ENCODE data around the gene ALX3.
"Not testable (repeated sequence)": the region's sequence is repeated elsewhere in the genome, so short reads cannot be mapped to it uniquely, and the experiment has no call there.

Gene ALX3

GRCh38 chr1:110038271-110038670, 32.2 kb downstream of the ALX3 start:
- Histone ChIP-seq H3K27ac (ENCODE audit: low read depth, low read length) (no peak overlapping the region), H3K9me3 (ENCODE audit: insufficient read depth, low read depth, low read length) (no peaks in the 10 kb centered on the region), H3K36me3 (ENCODE audit: insufficient read depth, low read length) (peaks cover 67% of the 10 kb centered on the region), H3K4me1 (ENCODE audit: insufficient read depth, low read length) (peaks cover 10% of the 10 kb centered on the region), H3K9ac (ENCODE audit: low read depth, low read length) (no peak overlapping the region), H3K27me3 (ENCODE audit: insufficient read depth, low read length) (no peaks in the 10 kb centered on the region), H3K4me3 (ENCODE audit: low read length) (no peak overlapping the region)
- 96% methylated on average over 5 of the region's 5 CpGs for WGBS

DNA sequence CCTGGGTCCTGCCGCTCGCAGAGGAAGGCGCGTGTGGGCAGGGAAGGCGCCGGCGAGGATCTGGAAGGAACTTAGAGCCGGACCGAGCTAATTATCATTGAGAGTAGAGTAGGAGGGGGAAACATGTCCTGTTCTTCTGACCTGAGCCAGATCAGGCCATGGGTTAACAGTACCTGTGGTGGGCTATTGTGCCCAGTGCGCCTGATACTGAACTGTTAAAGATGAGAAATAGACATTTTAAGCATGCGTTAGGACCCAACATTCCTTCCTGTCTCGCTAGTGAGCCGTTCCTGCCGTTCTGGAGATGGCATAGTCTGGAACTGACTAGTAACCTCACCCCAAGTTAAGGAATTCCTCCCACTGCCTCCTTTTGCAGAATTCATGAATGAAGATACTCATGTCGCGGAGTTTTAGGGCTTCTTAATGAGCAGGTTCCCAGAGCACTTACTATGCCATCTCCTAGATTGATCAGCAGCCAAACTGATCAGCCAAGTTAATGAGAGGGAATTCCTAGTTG, 35.2 kb downstream of the ALX3 start:
- H3K4me1 ChIP-seq (ENCODE audit: insufficient read depth, low read length), result peaks cover 21% of the 10 kb centered on the region
- WGBS, result 7% methylated on average over 16 of the region's 16 CpGs
- H3K27me3 ChIP-seq (ENCODE audit: insufficient read depth, low read length), result no peaks in the 10 kb centered on the region
- peaks cover 37% of the 10 kb centered on the region for H3K36me3 ChIP-seq (ENCODE audit: insufficient read depth, low read length)
- H3K9me3 ChIP-seq (ENCODE audit: insufficient read depth, low read depth, low read length), result no peaks in the 10 kb centered on the region
- H3K27ac ChIP-seq (ENCODE audit: low read depth, low read length), result peak overlapping the region; percentile 84; the same call in 1 of the 2 replicates
- H3K9ac ChIP-seq (ENCODE audit: low read depth, low read length), result peak overlapping the region; percentile 86
- peak overlapping the region; percentile 87 for H3K4me3 ChIP-seq (ENCODE audit: low read length)

GRCh38 chr1:110034451-110035235, 35.8 kb downstream of the ALX3 start, which contains the start of gene STRIP1:
Gene STRIP1, plus strand, starts transcription at chr1:110034624. Its CDS starts 14 bp downstream, at chr1:110034638.
- Histone ChIP-seq H3K36me3 (ENCODE audit: insufficient read depth, low read length) (peaks cover 30% of the 10 kb centered on the region), H3K9me3 (ENCODE audit: insufficient read depth, low read depth, low read length) (no peaks in the 10 kb centered on the region), H3K9ac (ENCODE audit: low read depth, low read length) (peak within 1 kb of the TSS; percentile 86), H3K27ac (ENCODE audit: low read depth, low read length) (peak within 1 kb of the TSS; percentile 84), H3K27me3 (ENCODE audit: insufficient read depth, low read length) (no peaks in the 10 kb centered on the region), H3K4me3 (ENCODE audit: low read length) (peak within 1 kb of the TSS; percentile 87), H3K4me1 (ENCODE audit: insufficient read depth, low read length) (peaks cover 27% of the 10 kb centered on the region)
- WGBS, result under 1% methylated on average over 66 of the region's 66 CpGs

DNA sequence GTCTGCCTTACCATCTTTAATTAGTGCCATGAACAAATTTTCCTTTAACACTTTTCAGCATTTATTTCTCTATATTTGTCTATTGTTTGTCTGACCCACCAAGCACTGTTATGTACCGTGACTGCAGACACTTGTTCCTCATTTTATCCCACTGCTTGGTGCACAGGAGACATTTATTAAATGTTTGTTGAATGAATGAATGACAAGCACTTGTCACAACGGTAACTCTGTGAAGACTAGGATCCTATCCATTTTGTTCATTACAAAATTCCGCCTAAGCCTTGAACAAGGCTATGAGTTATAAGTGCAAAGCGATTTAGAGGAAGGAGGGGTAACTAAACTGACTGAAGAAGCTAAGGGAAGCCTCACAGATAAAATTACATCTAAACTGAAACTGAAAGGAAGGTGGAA, 36.4 kb downstream of the ALX3 start:
- H3K36me3 ChIP-seq (ENCODE audit: insufficient read depth, low read length), result peaks cover 24% of the 10 kb centered on the region
- peaks cover 27% of the 10 kb centered on the region for H3K4me1 ChIP-seq (ENCODE audit: insufficient read depth, low read length)
- 69% methylated on average over 4 of the region's 4 CpGs for WGBS
- H3K27me3 ChIP-seq (ENCODE audit: insufficient read depth, low read length), result no peaks in the 10 kb centered on the region
- H3K27ac ChIP-seq (ENCODE audit: low read depth, low read length), result peak overlapping the region; percentile 55
- peak overlapping the region; percentile 87 for H3K4me3 ChIP-seq (ENCODE audit: low read length)
- H3K9me3 ChIP-seq (ENCODE audit: insufficient read depth, low read depth, low read length), result no peaks in the 10 kb centered on the region
- H3K9ac ChIP-seq (ENCODE audit: low read depth, low read length), result peak overlapping the region; percentile 86; the same call in 1 of the 2 replicates

GRCh38 chr1:110033421-110033820, 37.1 kb downstream of the ALX3 start:
- Histone ChIP-seq H3K27ac (ENCODE audit: low read depth, low read length) (no peak overlapping the region), H3K4me3 (ENCODE audit: low read length) (no peak overlapping the region), H3K36me3 (ENCODE audit: insufficient read depth, low read length) (peaks cover 18% of the 10 kb centered on the region), H3K9me3 (ENCODE audit: insufficient read depth, low read depth, low read length) (no peaks in the 10 kb centered on the region), H3K4me1 (ENCODE audit: insufficient read depth, low read length) (peaks cover 27% of the 10 kb centered on the region), H3K9ac (ENCODE audit: low read depth, low read length) (no peak overlapping the region), H3K27me3 (ENCODE audit: insufficient read depth, low read length) (no peaks in the 10 kb centered on the region)
- WGBS, result 94% methylated on average over 5 of the region's 5 CpGs

DNA sequence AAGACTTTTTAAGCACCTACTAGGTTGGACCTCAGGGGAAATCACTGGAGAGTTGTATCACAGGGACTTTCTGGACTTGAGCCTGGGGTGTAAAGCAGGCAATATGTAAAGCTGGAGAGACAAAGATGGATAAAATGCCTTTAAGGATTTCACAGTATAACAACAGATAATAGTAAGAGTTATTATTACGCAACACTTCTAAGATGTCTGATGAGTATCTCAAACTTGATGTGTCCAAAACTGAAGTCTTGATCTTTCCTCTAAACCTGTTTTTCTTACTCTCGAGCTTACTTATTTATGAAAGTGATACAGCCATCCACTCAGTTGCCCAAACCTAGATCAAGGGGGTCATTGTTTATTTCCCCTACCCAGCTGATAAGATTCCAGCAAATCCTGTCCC, 38.1 kb downstream of the ALX3 start:
- no peak overlapping the region for H3K9ac ChIP-seq (ENCODE audit: low read depth, low read length)
- no peak overlapping the region for H3K4me3 ChIP-seq (ENCODE audit: low read length)
- H3K36me3 ChIP-seq (ENCODE audit: insufficient read depth, low read length), result peaks cover 8% of the 10 kb centered on the region
- H3K4me1 ChIP-seq (ENCODE audit: insufficient read depth, low read length), result peaks cover 27% of the 10 kb centered on the region
- 89% methylated on average over 2 of the region's 2 CpGs for WGBS
- H3K27me3 ChIP-seq (ENCODE audit: insufficient read depth, low read length), result no peaks in the 10 kb centered on the region
- no peaks in the 10 kb centered on the region for H3K9me3 ChIP-seq (ENCODE audit: insufficient read depth, low read depth, low read length)
- H3K27ac ChIP-seq (ENCODE audit: low read depth, low read length), result no peak overlapping the region

GRCh38 chr1:110030687-110031086, 39.8 kb downstream of the ALX3 start:
- not testable (repeated sequence) for H3K36me3 ChIP-seq (ENCODE audit: insufficient read depth, low read length); H3K27me3 ChIP-seq (ENCODE audit: insufficient read depth, low read length); H3K27ac ChIP-seq (ENCODE audit: low read depth, low read length); H3K9ac ChIP-seq (ENCODE audit: low read depth, low read length); H3K9me3 ChIP-seq (ENCODE audit: insufficient read depth, low read depth, low read length); H3K4me3 ChIP-seq (ENCODE audit: low read length)
- H3K4me1 ChIP-seq (ENCODE audit: insufficient read depth, low read length), result peaks cover 24% of the 10 kb centered on the region
- 77% methylated on average over 4 of the region's 4 CpGs for WGBS

DNA sequence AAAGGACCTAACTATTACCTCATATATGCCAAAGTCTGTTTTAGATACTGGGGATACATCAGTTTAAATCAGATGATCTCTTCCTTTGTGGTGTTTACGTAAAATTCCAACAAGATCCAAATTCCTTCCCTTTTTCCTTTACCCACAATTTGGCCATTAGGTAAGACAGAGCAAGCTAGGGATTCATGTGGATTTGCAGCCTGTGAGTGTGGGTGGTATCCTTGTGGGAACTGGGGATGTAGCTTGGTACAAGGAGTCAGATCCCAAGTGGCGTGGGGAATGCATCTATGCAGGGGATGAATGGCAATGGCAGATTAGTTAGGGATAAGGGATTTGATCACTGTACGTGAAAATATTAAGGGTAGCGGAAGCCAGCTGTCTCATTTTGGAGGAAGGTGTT, 45.9 kb downstream of the ALX3 start:
- Histone ChIP-seq H3K27me3 (ENCODE audit: insufficient read depth, low read length) (no peaks in the 10 kb centered on the region), H3K9me3 (ENCODE audit: insufficient read depth, low read depth, low read length) (no peaks in the 10 kb centered on the region), H3K4me1 (ENCODE audit: insufficient read depth, low read length) (no peaks in the 10 kb centered on the region), H3K4me3 (ENCODE audit: low read length) (no peak overlapping the region), H3K9ac (ENCODE audit: low read depth, low read length) (no peak overlapping the region), H3K27ac (ENCODE audit: low read depth, low read length) (no peak overlapping the region), H3K36me3 (ENCODE audit: insufficient read depth, low read length) (peaks cover 55% of the 10 kb centered on the region)
- WGBS, result 94% methylated on average over 4 of the region's 4 CpGs

- Histone ChIP-seq H3K9me3 (ENCODE audit: insufficient read depth, low read depth, low read length) (no peaks in the 10 kb centered on the region), H3K27ac (ENCODE audit: low read depth, low read length) (no peak overlapping the region), H3K9ac (ENCODE audit: low read depth, low read length) (no peak overlapping the region), H3K4me1 (ENCODE audit: insufficient read depth, low read length) (no peaks in the 10 kb centered on the region), H3K27me3 (ENCODE audit: insufficient read depth, low read length) (no peaks in the 10 kb centered on the region), H3K36me3 (ENCODE audit: insufficient read depth, low read length) (peaks cover 89% of the 10 kb centered on the region), H3K4me3 (ENCODE audit: low read length) (no peak overlapping the region)
- WGBS, result 93% methylated on average over 1 of the region's 3 CpGs
Measured at GRCh38 chr1:110021285-110021684, 49.2 kb downstream of the ALX3 start.

DNA sequence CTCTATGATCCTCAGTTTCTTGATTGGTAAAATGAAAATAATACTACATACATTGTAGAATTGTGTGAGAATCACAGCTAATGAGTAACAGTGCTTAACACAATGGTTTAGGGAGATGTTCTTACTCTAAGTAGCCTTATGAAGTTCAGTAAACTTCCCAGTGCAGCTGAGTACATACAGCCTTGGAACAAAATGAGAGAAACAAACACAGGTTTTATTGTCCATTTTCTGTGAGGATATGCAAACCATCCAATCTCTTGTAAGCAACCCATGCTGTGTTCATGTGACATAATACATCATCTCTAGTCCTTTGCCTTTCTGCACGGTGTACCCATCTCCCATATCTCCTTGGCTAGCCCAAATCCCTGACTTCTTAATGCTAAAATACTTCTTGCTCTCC, 50.7 kb downstream of the ALX3 start:
- Histone ChIP-seq H3K27me3 (ENCODE audit: insufficient read depth, low read length) (no peaks in the 10 kb centered on the region), H3K9me3 (ENCODE audit: insufficient read depth, low read depth, low read length) (no peaks in the 10 kb centered on the region), H3K9ac (ENCODE audit: low read depth, low read length) (no peak overlapping the region), H3K4me1 (ENCODE audit: insufficient read depth, low read length) (no peaks in the 10 kb centered on the region), H3K27ac (ENCODE audit: low read depth, low read length) (no peak overlapping the region), H3K4me3 (ENCODE audit: low read length) (no peak overlapping the region), H3K36me3 (ENCODE audit: insufficient read depth, low read length) (peaks cover 98% of the 10 kb centered on the region)
- 92% methylated on average over 1 of the region's 1 CpG for WGBS

DNA sequence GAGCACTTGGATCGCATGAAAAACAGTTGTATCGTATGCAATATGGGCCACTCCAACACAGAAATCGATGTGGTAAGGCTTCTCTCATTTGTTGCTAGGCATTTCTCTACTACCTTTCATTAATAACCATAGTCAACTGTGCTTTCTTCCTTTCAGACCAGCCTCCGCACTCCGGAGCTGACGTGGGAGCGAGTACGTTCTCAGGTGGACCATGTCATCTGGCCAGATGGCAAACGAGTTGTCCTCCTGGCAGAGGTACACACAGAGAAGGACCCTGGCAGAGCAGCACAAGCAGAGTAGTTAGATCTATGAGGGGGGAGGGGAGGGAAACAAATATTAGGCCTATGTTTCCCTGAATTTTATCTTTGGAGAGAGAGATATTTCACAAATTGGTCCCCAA, 52.1 kb downstream of the ALX3 start:
- no peaks in the 10 kb centered on the region for H3K9me3 ChIP-seq (ENCODE audit: insufficient read depth, low read depth, low read length)
- no peak overlapping the region for H3K27ac ChIP-seq (ENCODE audit: low read depth, low read length)
- H3K4me3 ChIP-seq (ENCODE audit: low read length), result no peak overlapping the region
- H3K36me3 ChIP-seq (ENCODE audit: insufficient read depth, low read length), result peaks cover 96% of the 10 kb centered on the region
- H3K9ac ChIP-seq (ENCODE audit: low read depth, low read length), result no peak overlapping the region
- H3K27me3 ChIP-seq (ENCODE audit: insufficient read depth, low read length), result no peaks in the 10 kb centered on the region
- WGBS, result 96% methylated on average over 9 of the region's 9 CpGs
- H3K4me1 ChIP-seq (ENCODE audit: insufficient read depth, low read length), result no peaks in the 10 kb centered on the region
